ENCODE measurements around the gene DRAM1.

- TF ChIP-seq, protein P1, sequence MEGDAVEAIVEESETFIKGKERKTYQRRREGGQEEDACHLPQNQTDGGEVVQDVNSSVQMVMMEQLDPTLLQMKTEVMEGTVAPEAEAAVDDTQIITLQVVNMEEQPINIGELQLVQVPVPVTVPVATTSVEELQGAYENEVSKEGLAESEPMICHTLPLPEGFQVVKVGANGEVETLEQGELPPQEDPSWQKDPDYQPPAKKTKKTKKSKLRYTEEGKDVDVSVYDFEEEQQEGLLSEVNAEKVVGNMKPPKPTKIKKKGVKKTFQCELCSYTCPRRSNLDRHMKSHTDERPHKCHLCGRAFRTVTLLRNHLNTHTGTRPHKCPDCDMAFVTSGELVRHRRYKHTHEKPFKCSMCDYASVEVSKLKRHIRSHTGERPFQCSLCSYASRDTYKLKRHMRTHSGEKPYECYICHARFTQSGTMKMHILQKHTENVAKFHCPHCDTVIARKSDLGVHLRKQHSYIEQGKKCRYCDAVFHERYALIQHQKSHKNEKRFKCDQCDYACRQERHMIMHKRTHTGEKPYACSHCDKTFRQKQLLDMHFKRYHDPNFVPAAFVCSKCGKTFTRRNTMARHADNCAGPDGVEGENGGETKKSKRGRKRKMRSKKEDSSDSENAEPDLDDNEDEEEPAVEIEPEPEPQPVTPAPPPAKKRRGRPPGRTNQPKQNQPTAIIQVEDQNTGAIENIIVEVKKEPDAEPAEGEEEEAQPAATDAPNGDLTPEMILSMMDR (conservative IDR thresholded peaks at IDR 0.05 in 1 of 2, IDR thresholded peaks at IDR 0.05 in 1 of 2; ENCODE audit: low read depth in 1 of 2, low read length in 2 of 2) = no peak
- TF ChIP-seq EZH2 (IDR thresholded peaks at IDR 0.05; ENCODE audit: low read length, missing control alignments) = no peak
These were observed 17.4 kb upstream of the DRAM1 start for GRCh38 chr12:101859664-101860607.

Data from fibroblast of lung (primary cell).